ENCODE data around the gene DHRS7.

DNA sequence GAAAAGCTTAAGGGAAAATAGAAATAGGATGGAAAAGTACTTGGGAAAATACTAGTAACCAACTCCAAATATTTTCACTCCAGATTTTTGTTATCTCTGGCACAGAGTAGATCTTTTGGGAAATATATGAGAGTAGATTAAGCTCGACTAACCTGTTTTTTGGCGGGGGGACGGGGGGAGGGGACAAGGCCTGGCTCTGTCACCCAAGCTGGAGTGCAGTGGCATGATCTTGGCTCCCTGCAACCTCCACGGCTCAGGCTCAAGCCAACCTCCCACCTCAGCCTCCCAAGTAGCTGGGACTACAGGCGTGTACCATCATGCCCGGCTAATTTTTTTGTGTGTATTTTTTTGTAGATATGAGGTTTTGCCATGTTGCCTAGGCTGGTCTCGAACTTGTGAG, 4.8 kb downstream of the DHRS7 start:
- TF ChIP-seq CTCF (IDR thresholded peaks at IDR 0.05) (no peak), POLR2A (IDR thresholded peaks at IDR 0.05) (no peak), EP300 (IDR thresholded peaks at IDR 0.05) (no peak)
